Activated T-helper 1 cell treated with anti-CD3 and anti-CD28 coated beads, Interleukin-12 subunit alpha, Interleukin-12 subunit beta, Interleukin-2, Interleukin-4 antibody, amounts not matched to agents 30 ng/mL and 10 ng/mL and 1 ng/mL, durations not matched to agents 14 hours and 24 hours and 36 hours (primary cell): Measurements from ENCODE around the gene ELP2. TPM values are rescaled to one million over a fixed set of nuclear protein-coding genes. Genes with fewer than 3 reads are reported as not detected.

Source experiments
- DNase-seq: peaks from one replicate; pipeline ENCODE4 v3.0.0; 2021; ENCODE audit warnings: low spot score
- H3K27ac Mint-ChIP-seq: one replicate; pipeline ENCODE4 v1.8.0; 2021; ENCODE audit warnings: mild to moderate bottlenecking, mixed read lengths
- H3K27me3 Mint-ChIP-seq: one replicate; pipeline ENCODE4 v1.8.0; 2022; ENCODE audit warnings: mild to moderate bottlenecking, moderate library complexity, mixed read lengths; ENCODE audit not compliant: insufficient read depth
- H3K36me3 Mint-ChIP-seq: one replicate; pipeline ENCODE4 v1.8.0; 2021; ENCODE audit warnings: low read depth, mixed read lengths
- H3K4me1 Mint-ChIP-seq: one replicate; pipeline ENCODE4 v1.8.0; 2021; ENCODE audit warnings: low read depth, mixed read lengths
- H3K4me3 Mint-ChIP-seq: one replicate; pipeline ENCODE4 v1.8.0; 2021; ENCODE audit warnings: mild to moderate bottlenecking, moderate library complexity, mixed read lengths
- H3K9me3 Mint-ChIP-seq: one replicate; pipeline ENCODE4 v1.8.0; 2021; ENCODE audit warnings: mixed read lengths
- intact Hi-C: fragments of 100-400 bp; cut with micrococcal nuclease; formaldehyde crosslinking; loops from one replicate; pipeline ENCODE4 v1.15.1; 2024
- total RNA-seq: library from RNA; stranded (reverse); gene quantifications from 2 replicates; pipeline ENCODE4 v1.2.3, GENCODE V29; 2022

ELP2 gene
- total RNA-seq, 1 donor from 2014 or later: 97.1 TPM

- no peaks in the 10 kb centered on the region for H3K27me3 Mint-ChIP-seq
- no peak overlapping the region for H3K27ac Mint-ChIP-seq
- H3K9me3 Mint-ChIP-seq: no peaks in the 10 kb centered on the region
- intact Hi-C loops: no loop called here
- DNase-seq: no peak
- H3K36me3 Mint-ChIP-seq: peaks cover 29% of the 10 kb centered on the region
- H3K4me1 Mint-ChIP-seq: peaks cover 19% of the 10 kb centered on the region
- H3K4me3 Mint-ChIP-seq: no peak overlapping the region
These were observed 48.2 kb downstream of the ELP2 start for GRCh38 chr18:36177913-36178312.

GRCh38 chr18:36179562-36180355 is 50.1 kb downstream of the ELP2 start:
- Mint-ChIP-seq H3K27ac (no peak overlapping the region), H3K9me3 (no peaks in the 10 kb centered on the region), H3K4me1 (peaks cover 19% of the 10 kb centered on the region), H3K36me3 (peaks cover 26% of the 10 kb centered on the region), H3K4me3 (no peak overlapping the region), H3K27me3 (no peaks in the 10 kb centered on the region)
- DNase-seq: no peak
- intact Hi-C loops: no loop called here

GRCh38 chr18:36181441-36181840 is 51.7 kb downstream of the ELP2 start:
- intact Hi-C loops: no loop called here
- DNase-seq: no peak
- H3K36me3 Mint-ChIP-seq: peaks cover 11% of the 10 kb centered on the region
- peaks cover 13% of the 10 kb centered on the region for H3K4me1 Mint-ChIP-seq
- no peak overlapping the region for H3K27ac Mint-ChIP-seq
- H3K4me3 Mint-ChIP-seq: no peak overlapping the region
- peaks cover 5% of the 10 kb centered on the region for H3K27me3 Mint-ChIP-seq
- no peaks in the 10 kb centered on the region for H3K9me3 Mint-ChIP-seq

- DNase-seq: no peak
- H3K36me3 Mint-ChIP-seq: peaks cover 8% of the 10 kb centered on the region
- no peaks in the 10 kb centered on the region for H3K9me3 Mint-ChIP-seq
- intact Hi-C loops: no loop called here
- H3K27ac Mint-ChIP-seq: no peak overlapping the region
- H3K4me1 Mint-ChIP-seq: peaks cover 13% of the 10 kb centered on the region
- peaks cover 5% of the 10 kb centered on the region for H3K27me3 Mint-ChIP-seq
- H3K4me3 Mint-ChIP-seq: no peak overlapping the region
These were observed 52.3 kb downstream of the ELP2 start for GRCh38 chr18:36181898-36182506.

- peaks cover 12% of the 10 kb centered on the region for H3K4me1 Mint-ChIP-seq
- DNase-seq: no peak
- no peak overlapping the region for H3K27ac Mint-ChIP-seq
- intact Hi-C loops: no loop called here
- no peak overlapping the region for H3K4me3 Mint-ChIP-seq
- H3K27me3 Mint-ChIP-seq: peaks cover 5% of the 10 kb centered on the region
- H3K9me3 Mint-ChIP-seq: no peaks in the 10 kb centered on the region
- peaks cover 5% of the 10 kb centered on the region for H3K36me3 Mint-ChIP-seq
These were observed 53.3 kb downstream of the ELP2 start for GRCh38 chr18:36183033-36183432.

- no peak overlapping the region for H3K27ac Mint-ChIP-seq
- intact Hi-C loops: no loop called here
These were observed 54.3 kb downstream of the ELP2 start for GRCh38 chr18:36183987-36184386.

GRCh38 chr18:36185157-36185556 is 55.5 kb downstream of the ELP2 start:
- no peak overlapping the region for H3K27ac Mint-ChIP-seq
- intact Hi-C loops: loop anchor here (5.0 kb wide), 2 partner anchors 97 to 168 kb away; no protein-coding TSS in a partner anchor
- peak overlapping the region; percentile 65 for H3K4me3 Mint-ChIP-seq
- peaks cover 1% of the 10 kb centered on the region for H3K36me3 Mint-ChIP-seq
- peaks cover 9% of the 10 kb centered on the region for H3K4me1 Mint-ChIP-seq
- no peak for DNase-seq
- no peaks in the 10 kb centered on the region for H3K9me3 Mint-ChIP-seq
- H3K27me3 Mint-ChIP-seq: peaks cover 16% of the 10 kb centered on the region

More at GRCh38 chr18:36183987-36184386, 54.3 kb downstream of the ELP2 start:
- Mint-ChIP-seq H3K4me3 (peak overlapping the region; percentile 15), H3K9me3 (no peaks in the 10 kb centered on the region), H3K36me3 (peaks cover 1% of the 10 kb centered on the region), H3K27me3 (peaks cover 12% of the 10 kb centered on the region), H3K4me1 (peaks cover 15% of the 10 kb centered on the region)
- DNase-seq: no peak

- Mint-ChIP-seq H3K27ac (no peak overlapping the region), H3K27me3 (peaks cover 19% of the 10 kb centered on the region), H3K9me3 (no peaks in the 10 kb centered on the region), H3K4me1 (peaks cover 7% of the 10 kb centered on the region), H3K4me3 (peak overlapping the region; percentile 65), H3K36me3 (peaks cover 1% of the 10 kb centered on the region)
- DNase-seq: no peak
- intact Hi-C loops: loop anchor here (5.0 kb wide), 2 partner anchors 96 to 169 kb away; no protein-coding TSS in a partner anchor
These were observed 56.3 kb downstream of the ELP2 start for GRCh38 chr18:36185901-36186460.

- Mint-ChIP-seq H3K36me3 (peaks cover 1% of the 10 kb centered on the region), H3K27me3 (peaks cover 19% of the 10 kb centered on the region), H3K4me3 (peak overlapping the region; percentile 82), H3K4me1 (peaks cover 7% of the 10 kb centered on the region), H3K9me3 (no peaks in the 10 kb centered on the region), H3K27ac (no peak overlapping the region)
- no peak for DNase-seq
- intact Hi-C loops: loop anchor here (1.0 to 5.0 kb wide), 3 partner anchors 57 to 169 kb away; partner anchors contain the start of genes ELP2 and SLC39A6
These were observed 56.9 kb downstream of the ELP2 start for GRCh38 chr18:36186461-36187192.

- H3K36me3 Mint-ChIP-seq: peaks cover 1% of the 10 kb centered on the region
- peaks cover 7% of the 10 kb centered on the region for H3K4me1 Mint-ChIP-seq
- H3K27ac Mint-ChIP-seq: no peak within 1 kb of the TSS
- intact Hi-C loops: loop anchor here (1.0 to 5.0 kb wide), 3 partner anchors 58 to 170 kb away; partner anchors contain the start of genes ELP2 and SLC39A6
- peaks cover 21% of the 10 kb centered on the region for H3K27me3 Mint-ChIP-seq
- no peaks in the 10 kb centered on the region for H3K9me3 Mint-ChIP-seq
- peak within 1 kb of the TSS; percentile 82 for H3K4me3 Mint-ChIP-seq
- DNase-seq: peak; percentile 43
These were observed 57.6 kb downstream of the ELP2 start, which contains the start of gene MOCOS for GRCh38 chr18:36187193-36187825. MOCOS (plus strand) TSS chr18:36187497; CDS start chr18:36187540, 43 bp downstream.

- no peak for DNase-seq
- H3K36me3 Mint-ChIP-seq: peaks cover 1% of the 10 kb centered on the region
- no peak overlapping the region for H3K27ac Mint-ChIP-seq
- intact Hi-C loops: loop anchor here (1.0 to 5.0 kb wide), 3 partner anchors 59 to 171 kb away; partner anchors contain the start of genes ELP2 and SLC39A6
- no peaks in the 10 kb centered on the region for H3K9me3 Mint-ChIP-seq
- peak overlapping the region; percentile 82 for H3K4me3 Mint-ChIP-seq
- H3K27me3 Mint-ChIP-seq: peaks cover 21% of the 10 kb centered on the region
- H3K4me1 Mint-ChIP-seq: peaks cover 7% of the 10 kb centered on the region
These were observed 58.4 kb downstream of the ELP2 start for GRCh38 chr18:36187826-36188721.
